ENCODE measurements around the gene NCAPD3.
"Not testable (repeated sequence)": the region's sequence is repeated elsewhere in the genome, so short reads cannot be mapped to it uniquely, and the experiment has no call there.

NCAPD3 gene

GRCh38 chr11:134118006-134118405 lies 105.8 kb downstream of the NCAPD3 start:
- no peak overlapping the region for H3K4me3 ChIP-seq (ENCODE audit: low read depth, low read length)
- TF ChIP-seq CTCF (IDR thresholded peaks at IDR 0.05; ENCODE audit: control insufficient read depth, extremely low read depth, insufficient read depth) = no peak
- no peak for DNase-seq (ENCODE audit: low read depth)

- no peak for DNase-seq (ENCODE audit: low read depth)
- no peak overlapping the region for H3K4me3 ChIP-seq (ENCODE audit: low read depth, low read length)
- TF ChIP-seq CTCF (IDR thresholded peaks at IDR 0.05; ENCODE audit: control insufficient read depth, extremely low read depth, insufficient read depth) = no peak
Measured at GRCh38 chr11:134116210-134116609, 107.6 kb downstream of the NCAPD3 start.

- not testable (repeated sequence) for H3K4me3 ChIP-seq (ENCODE audit: low read depth, low read length); DNase-seq (ENCODE audit: low read depth)
Measured at GRCh38 chr11:134113787-134114186, 110.0 kb downstream of the NCAPD3 start.

- DNase-seq (ENCODE audit: low read depth) = no peak
- H3K4me3 ChIP-seq (ENCODE audit: low read depth, low read length) = no peak overlapping the region
- TF ChIP-seq CTCF (IDR thresholded peaks at IDR 0.05; ENCODE audit: control insufficient read depth, extremely low read depth, insufficient read depth) = no peak
Measured at GRCh38 chr11:134110252-134110815, 113.4 kb downstream of the NCAPD3 start.

Measured in LNCaP clone FGC (cell line).